ENCODE measurements around the gene RNLS.

DNA sequence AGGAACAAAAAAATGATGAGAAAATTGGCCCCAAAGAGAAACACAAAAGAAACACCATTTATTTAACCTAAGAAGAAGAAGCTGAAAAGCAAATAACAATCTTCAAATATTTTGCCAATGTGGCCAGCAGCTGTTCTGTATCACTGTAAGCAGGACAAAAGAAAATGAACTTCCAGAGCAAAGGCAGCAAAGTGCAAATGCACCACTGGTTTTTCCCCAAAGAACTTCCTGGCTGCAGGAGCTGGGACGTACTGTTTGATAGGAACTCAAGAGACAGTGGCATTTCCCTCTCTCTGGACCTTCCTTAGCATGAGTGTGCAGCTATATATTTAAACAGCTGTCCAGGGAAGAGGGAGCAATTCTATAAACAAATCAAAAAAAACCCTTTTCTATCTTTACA, 60.4 kb downstream of the RNLS start:
- no peak for TF ChIP-seq CTCF (IDR thresholded peaks at IDR 0.05; ENCODE audit: low read depth, low read length)
- no peak for TF ChIP-seq POLR2A (IDR thresholded peaks at IDR 0.05; ENCODE audit: extremely low read depth, insufficient read length)
